NB4 (cell line): ENCODE measurements around the gene RAB12.

Experiments
- MYC ChIP-seq: IDR thresholded peaks from 2 replicates; pipeline ENCODE4 v1.6.1; 2011; ENCODE audit warnings: low read depth, low read length
- POLR2A ChIP-seq: IDR thresholded peaks from 2 replicates; pipeline ENCODE4 v1.6.1; 2011; ENCODE audit warnings: mild to moderate bottlenecking; ENCODE audit not compliant: insufficient read length; ENCODE audit errors: extremely low read depth
- TF ChIP-seq, protein P1 (sequence below): IDR thresholded peaks from one replicate; pipeline ENCODE4 v1.5.1; 2012; ENCODE audit warnings: low read depth, low read length
- TF ChIP-seq, protein P2 (sequence below): IDR thresholded peaks from 2 replicates; pipeline ENCODE4 v1.6.1; 2011; ENCODE audit warnings: low read depth, low read length

- TF ChIP-seq, protein P1, sequence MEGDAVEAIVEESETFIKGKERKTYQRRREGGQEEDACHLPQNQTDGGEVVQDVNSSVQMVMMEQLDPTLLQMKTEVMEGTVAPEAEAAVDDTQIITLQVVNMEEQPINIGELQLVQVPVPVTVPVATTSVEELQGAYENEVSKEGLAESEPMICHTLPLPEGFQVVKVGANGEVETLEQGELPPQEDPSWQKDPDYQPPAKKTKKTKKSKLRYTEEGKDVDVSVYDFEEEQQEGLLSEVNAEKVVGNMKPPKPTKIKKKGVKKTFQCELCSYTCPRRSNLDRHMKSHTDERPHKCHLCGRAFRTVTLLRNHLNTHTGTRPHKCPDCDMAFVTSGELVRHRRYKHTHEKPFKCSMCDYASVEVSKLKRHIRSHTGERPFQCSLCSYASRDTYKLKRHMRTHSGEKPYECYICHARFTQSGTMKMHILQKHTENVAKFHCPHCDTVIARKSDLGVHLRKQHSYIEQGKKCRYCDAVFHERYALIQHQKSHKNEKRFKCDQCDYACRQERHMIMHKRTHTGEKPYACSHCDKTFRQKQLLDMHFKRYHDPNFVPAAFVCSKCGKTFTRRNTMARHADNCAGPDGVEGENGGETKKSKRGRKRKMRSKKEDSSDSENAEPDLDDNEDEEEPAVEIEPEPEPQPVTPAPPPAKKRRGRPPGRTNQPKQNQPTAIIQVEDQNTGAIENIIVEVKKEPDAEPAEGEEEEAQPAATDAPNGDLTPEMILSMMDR, result no peak
- TF ChIP-seq, protein P2, sequence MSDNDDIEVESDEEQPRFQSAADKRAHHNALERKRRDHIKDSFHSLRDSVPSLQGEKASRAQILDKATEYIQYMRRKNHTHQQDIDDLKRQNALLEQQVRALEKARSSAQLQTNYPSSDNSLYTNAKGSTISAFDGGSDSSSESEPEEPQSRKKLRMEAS, result no peak
- no peak for TF ChIP-seq POLR2A
- TF ChIP-seq MYC, result no peak
These were observed 47.9 kb upstream of the RAB12 start for GRCh38 chr18:8561123-8561910.
